H9 (cell line): ENCODE measurements around the gene ITGBL1. TPM values are rescaled to one million over a fixed set of nuclear protein-coding genes. Genes with fewer than 3 reads are reported as not detected.

ENCODE experiments used
- DNase-seq: peaks from one replicate; pipeline ENCODE4 v3.0.0-alpha.2; 2017
- H2AFZ ChIP-seq: one replicate; pipeline ENCODE4 v1.6.1; 2013; ENCODE audit warnings: mild to moderate bottlenecking, low read length, control low read depth, moderate library complexity
- H2AK5ac ChIP-seq: 2 replicates; pipeline ENCODE4 v1.6.1; 2013; ENCODE audit warnings: low read length, control low read depth, mixed read lengths; ENCODE audit not compliant: insufficient read length
- H2BK120ac ChIP-seq: one replicate; pipeline ENCODE4 v1.6.1; 2013; ENCODE audit warnings: low read depth, mild to moderate bottlenecking, low read length, control low read depth, inconsistent platforms; ENCODE audit not compliant: poor library complexity, severe bottlenecking
- H2BK12ac ChIP-seq: 2 replicates; pipeline ENCODE4 v1.6.1; 2013; ENCODE audit warnings: low read length, control low read depth, mixed read lengths, low read depth; ENCODE audit not compliant: insufficient read length
- H2BK15ac ChIP-seq: 2 replicates; pipeline ENCODE4 v1.6.1; 2013; ENCODE audit warnings: low read depth, low read length, control low read depth
- H2BK20ac ChIP-seq: one replicate; pipeline ENCODE4 v1.6.1; 2013; ENCODE audit warnings: low read depth, mild to moderate bottlenecking, low read length, control low read depth, inconsistent platforms; ENCODE audit not compliant: poor library complexity, severe bottlenecking
- H2BK5ac ChIP-seq: 2 replicates; pipeline ENCODE4 v1.6.1; 2013; ENCODE audit warnings: low read length, control low read depth, mixed read lengths; ENCODE audit not compliant: insufficient read length
- H3K14ac ChIP-seq: 2 replicates; pipeline ENCODE4 v1.6.1; 2013; ENCODE audit warnings: low read length, control low read depth; ENCODE audit not compliant: insufficient read depth
- H3K18ac ChIP-seq: 2 replicates; pipeline ENCODE4 v1.6.1; 2013; ENCODE audit warnings: low read depth, mild to moderate bottlenecking, mixed read lengths, low read length, control low read depth; ENCODE audit not compliant: insufficient read length
- H3K23ac ChIP-seq: 2 replicates; pipeline ENCODE4 v1.6.1; 2013; ENCODE audit warnings: low read length, control low read depth, mixed read lengths, low read depth; ENCODE audit not compliant: insufficient read length
- H3K23me2 ChIP-seq: 2 replicates; pipeline ENCODE4 v1.6.1; 2013; ENCODE audit warnings: low read depth, mild to moderate bottlenecking, mixed read lengths, low read length, control low read depth; ENCODE audit not compliant: insufficient read length, poor library complexity, severe bottlenecking
- H3K27ac ChIP-seq: 2 replicates; pipeline ENCODE4 v1.5.1; 2013; ENCODE audit warnings: low read length, control low read depth, mixed read lengths, low read depth; ENCODE audit not compliant: insufficient read length
- H3K27me3 ChIP-seq: 2 replicates; pipeline ENCODE4 v1.6.1; 2013; ENCODE audit warnings: low read length, control low read depth, inconsistent platforms; ENCODE audit not compliant: insufficient read depth
- H3K4ac ChIP-seq: 2 replicates; pipeline ENCODE4 v1.6.1; 2013; ENCODE audit warnings: low read depth, mild to moderate bottlenecking, control low read depth, inconsistent platforms, low read length, moderate library complexity
- H3K4me1 ChIP-seq: 2 replicates; pipeline ENCODE4 v1.6.1; 2013; ENCODE audit warnings: low read length, control low read depth, inconsistent platforms; ENCODE audit not compliant: insufficient read depth
- H3K4me2 ChIP-seq: 2 replicates; pipeline ENCODE4 v1.6.1; 2013; ENCODE audit warnings: low read length, control low read depth, mixed read lengths; ENCODE audit not compliant: insufficient read length, insufficient read depth
- H3K56ac ChIP-seq: 2 replicates; pipeline ENCODE4 v1.6.1; 2013; ENCODE audit warnings: low read depth, mild to moderate bottlenecking, mixed read lengths, low read length, control low read depth; ENCODE audit not compliant: insufficient read length
- H3K79me1 ChIP-seq: 2 replicates; pipeline ENCODE4 v1.6.1; 2013; ENCODE audit warnings: low read depth, mild to moderate bottlenecking, moderate library complexity, low read length, control low read depth, inconsistent platforms; ENCODE audit not compliant: insufficient read depth, poor library complexity, severe bottlenecking
- H3K79me2 ChIP-seq: 2 replicates; pipeline ENCODE4 v1.6.1; 2013; ENCODE audit warnings: low read length, control low read depth, inconsistent platforms; ENCODE audit not compliant: insufficient read depth
- H3K9ac ChIP-seq: 2 replicates; pipeline ENCODE4 v1.6.1; 2013; ENCODE audit warnings: low read length, control low read depth, mixed read lengths; ENCODE audit not compliant: insufficient read length; ENCODE audit errors: extremely low read depth
- H3K9me3 ChIP-seq: one replicate; pipeline ENCODE4 v1.6.1; 2013; ENCODE audit warnings: low read depth, low read length, inconsistent platforms; ENCODE audit not compliant: control insufficient read depth
- H3T11ph ChIP-seq: one replicate; pipeline ENCODE4 v1.6.1; 2013; ENCODE audit warnings: mild to moderate bottlenecking, low read length, control low read depth, inconsistent platforms
- H4K20me1 ChIP-seq: one replicate; pipeline ENCODE4 v1.6.1; 2013; ENCODE audit not compliant: control insufficient read depth, insufficient read length, insufficient read depth
- H4K5ac ChIP-seq: 2 replicates; pipeline ENCODE4 v1.6.1; 2013; ENCODE audit warnings: low read depth, mild to moderate bottlenecking, mixed read lengths, low read length, control low read depth; ENCODE audit not compliant: insufficient read length
- H4K8ac ChIP-seq: replicated peaks from 2 replicates; pipeline ENCODE4 v1.6.1; 2013; ENCODE audit warnings: low read length, control low read depth, mixed read lengths, low read depth; ENCODE audit not compliant: insufficient read length
- H4K91ac ChIP-seq: 2 replicates; pipeline ENCODE4 v1.6.1; 2013; ENCODE audit warnings: low read depth, mild to moderate bottlenecking, moderate library complexity, mixed read lengths, low read length, control low read depth; ENCODE audit not compliant: insufficient read length
- H3K27ac Mint-ChIP-seq, 3 experiments: 2 replicates in 2 of 3; 3 replicates in 1 of 3; pipeline ENCODE4 v1.8.0; 2020 to 2021; ENCODE audit warnings: mixed read lengths in 3 of 3, mild to moderate bottlenecking in 1 of 3, moderate library complexity in 1 of 3
- H3K27me3 Mint-ChIP-seq: 2 replicates; pipeline ENCODE4 v1.8.0; 2021; ENCODE audit warnings: low read depth, mild to moderate bottlenecking, moderate library complexity, mixed read lengths
- H3K36me3 Mint-ChIP-seq, 3 experiments: 2 replicates in 2 of 3; 3 replicates in 1 of 3; pipeline ENCODE4 v1.8.0; 2020 to 2021; ENCODE audit warnings: low read depth in 3 of 3, mixed read lengths in 3 of 3; ENCODE audit not compliant: insufficient read depth in 1 of 3
- H3K4me1 Mint-ChIP-seq, 2 experiments: 2 replicates each; pipeline ENCODE4 v1.8.0; 2020; ENCODE audit warnings: mixed read lengths in 2 of 2
- H3K4me3 Mint-ChIP-seq, 2 experiments: 2 replicates in 1 of 2; 3 replicates in 1 of 2; pipeline ENCODE4 v1.8.0; 2020 to 2021; ENCODE audit warnings: mild to moderate bottlenecking in 2 of 2, mixed read lengths in 2 of 2, moderate library complexity in 1 of 2
- H3K9me3 Mint-ChIP-seq, 2 experiments: 2 replicates in 1 of 2; 3 replicates in 1 of 2; pipeline ENCODE4 v1.8.0; 2020; ENCODE audit warnings: mild to moderate bottlenecking in 2 of 2, mixed read lengths in 2 of 2, moderate library complexity in 1 of 2
- CTCF ChIP-seq: fragments of 200-600 bp; sonication (generic); conservative IDR thresholded peaks from 3 replicates; pipeline ENCODE4 v1.8.0; 2021; ENCODE audit warnings: antibody characterized with exemption, mild to moderate bottlenecking
- WGBS: extraction: QIAGEN DNeasy Blood & Tissue Kit; methylation state at CpG from one replicate; pipeline ENCODE4 v1.1.7; 2013; ENCODE audit warnings: missing lambda C conversion rate, low lambda C conversion rate, mixed read lengths; ENCODE audit not compliant: insufficient read length; ENCODE audit errors: extremely low coverage; 5-methylcytosine and 5-hydroxymethylcytosine counted together
- total RNA-seq: library from RNA; stranded (reverse); gene quantifications from 2 replicates; pipeline ENCODE4 v1.2.1, GENCODE V29; 2021

The ITGBL1 gene
- total RNA-seq, 1 experiment from 2014 or later: not detected

GRCh38 chr13:101640788-101641400 is 188.4 kb downstream of the ITGBL1 start:
- H3K9me3 Mint-ChIP-seq: no peaks in the 10 kb centered on the region
- no peak overlapping the region for H3K4me3 Mint-ChIP-seq

More at GRCh38 chr13:101640788-101641400, 188.4 kb downstream of the ITGBL1 start:
- H4K8ac ChIP-seq: no peak overlapping the region
- Mint-ChIP-seq H3K36me3 (no peaks in the 10 kb centered on the region), H3K4me1 (no peaks in the 10 kb centered on the region), H3K27me3 (no peaks in the 10 kb centered on the region), H3K27ac (no peak overlapping the region)
- H3K27me3 ChIP-seq: no peaks in the 10 kb centered on the region
- H4K20me1 ChIP-seq: no peaks in the 10 kb centered on the region
- H4K91ac ChIP-seq: no peak overlapping the region
- H3K4me2 ChIP-seq: no peak overlapping the region
- H3K4me1 ChIP-seq: no peaks in the 10 kb centered on the region
- no peaks in the 10 kb centered on the region for H3K79me1 ChIP-seq
- no peak overlapping the region for H2BK12ac ChIP-seq
- no peak overlapping the region for H3K18ac ChIP-seq
- no CpG with 5 or more reads among the region's 2 CpGs for whole genome bisulfite sequencing
- no peak overlapping the region for H4K5ac ChIP-seq
- TF ChIP-seq CTCF: no peak
- no peaks in the 10 kb centered on the region for H3K9me3 ChIP-seq
- H3T11ph ChIP-seq: no peak overlapping the region
- no peak overlapping the region for H3K23ac ChIP-seq
- no peak overlapping the region for H3K56ac ChIP-seq
- no peaks in the 10 kb centered on the region for H3K79me2 ChIP-seq
- H3K23me2 ChIP-seq: no peaks in the 10 kb centered on the region
- H2AK5ac ChIP-seq: no peak overlapping the region
- H3K27ac ChIP-seq: no peak overlapping the region
- DNase-seq: no peak
- H2BK5ac ChIP-seq: no peak overlapping the region
- no peak overlapping the region for H2BK120ac ChIP-seq
- H3K14ac ChIP-seq: no peak overlapping the region
- no peak overlapping the region for H2AFZ ChIP-seq
- no peak overlapping the region for H2BK15ac ChIP-seq
- H2BK20ac ChIP-seq: no peak overlapping the region
- H3K9ac ChIP-seq: no peak overlapping the region
- H3K4ac ChIP-seq: no peak overlapping the region
